Stomach (tissue), 4 donors: Measurements from ENCODE around the gene PROZ.

Experiments
- CTCF ChIP-seq, 7 experiments: fragments of 450-650 bp in 4 of 7; fragments of 200-600 bp in 3 of 7; sonication (generic) in 3 of 7; IDR thresholded peaks; one replicate each; pipeline ENCODE4 v1.5.1; 2016 to 2019; ENCODE audit warnings: antibody characterized with exemption in 7 of 7, control low read depth in 2 of 7, mild to moderate bottlenecking in 1 of 7
- POLR2A ChIP-seq, 4 donors: fragments of 450-650 bp; IDR thresholded peaks; one replicate each; pipeline ENCODE4 v1.6.1; 2016; ENCODE audit warnings: antibody characterized with exemption in 4 of 4, control low read depth in 2 of 4, mild to moderate bottlenecking in 1 of 4, moderate library complexity in 1 of 4
- POLR2AphosphoS5 ChIP-seq, 3 donors: sonication (generic); formaldehyde crosslinking; IDR thresholded peaks; one replicate each; pipeline ENCODE4 v1.6.1; 2016; ENCODE audit warnings: antibody characterized with exemption in 3 of 3

GRCh38 chr13:113116871-113117271, 41.6 kb upstream of the PROZ start:
- TF ChIP-seq POLR2AphosphoS5 (IDR thresholded peaks at IDR 0.05) (no peak), POLR2A (IDR thresholded peaks at IDR 0.05) (no peak), CTCF (IDR thresholded peaks at IDR 0.05) (no peak)
